Erythroblast (primary cell): ENCODE measurements around the gene TRPC3.

Experiments
- GATA1 ChIP-seq: IDR thresholded peaks from 2 replicates; pipeline ENCODE4 v1.6.1; 2011; ENCODE audit warnings: low read depth, mild to moderate bottlenecking, control low read depth, low read length, moderate library complexity
- POLR2A ChIP-seq: IDR thresholded peaks from 2 replicates; pipeline ENCODE4 v1.6.1; 2011; ENCODE audit warnings: mild to moderate bottlenecking, low read length

- no peak for TF ChIP-seq POLR2A
- TF ChIP-seq GATA1: no peak
Observed at GRCh38 chr4:121842862-121843261, 109.0 kb downstream of the TRPC3 start.
